ENCODE data around the gene MROH9. TPM values are rescaled to one million over a fixed set of nuclear protein-coding genes. Genes with fewer than 3 reads are reported as not detected.

MROH9 gene
- total RNA-seq, 4 donors from 2014 or later, result 3.9 TPM; not detected in 3

DNA sequence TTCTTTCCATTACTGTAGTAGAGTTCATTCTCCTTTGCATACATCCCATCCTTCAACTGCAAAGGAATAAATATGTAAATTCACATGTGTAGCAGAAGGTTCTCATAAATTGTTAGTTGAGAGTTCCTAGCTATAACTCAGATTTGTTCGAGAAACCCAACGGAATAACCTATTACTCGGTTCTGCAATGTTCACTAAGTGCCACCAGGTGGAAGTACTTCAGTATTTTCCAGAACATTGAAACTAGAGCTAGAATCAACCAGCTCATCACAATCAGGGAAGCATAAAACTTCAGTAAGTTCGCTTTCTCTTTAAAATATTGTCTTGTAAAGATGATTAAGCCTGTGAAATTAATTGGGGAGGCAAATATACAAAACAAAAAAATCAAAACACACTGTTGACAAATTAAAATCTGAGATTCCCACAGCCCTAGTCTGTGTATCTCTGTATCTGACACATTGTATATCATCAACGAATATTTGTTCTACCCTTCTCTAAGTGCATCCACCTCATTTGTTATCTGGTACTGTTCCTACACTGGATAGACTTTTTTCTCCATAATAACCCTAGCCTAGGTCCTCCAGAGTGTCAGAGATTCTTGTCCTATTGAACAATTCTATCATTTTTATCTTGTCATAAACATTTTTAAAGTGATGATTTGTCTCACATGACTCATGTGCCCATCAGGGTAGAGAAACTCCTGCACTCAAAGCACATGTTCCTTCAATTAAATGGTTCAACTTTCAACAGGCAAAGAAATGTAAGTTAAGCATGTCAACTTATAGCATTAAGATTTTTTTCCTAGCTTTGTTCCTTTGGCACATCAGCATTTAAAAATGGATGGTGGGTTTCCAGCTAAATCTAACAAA, 31.9 kb downstream of the MROH9 start:
- 24 to 26% methylated on average over 5 of the region's 5 CpGs for WGBS, 2 donors
- Histone ChIP-seq H3K36me3 (no peaks in the 10 kb centered on the region), H3K27ac (no peak overlapping the region), H3K4me1 (peaks cover 0 to 4% (median 0%) of the 10 kb centered on the region in 4 donors), H3K9me3 (no peaks in the 10 kb centered on the region), H3K27me3 (no peaks in the 10 kb centered on the region), H3K4me3 (no peak overlapping the region)
- TF ChIP-seq, protein P1, sequence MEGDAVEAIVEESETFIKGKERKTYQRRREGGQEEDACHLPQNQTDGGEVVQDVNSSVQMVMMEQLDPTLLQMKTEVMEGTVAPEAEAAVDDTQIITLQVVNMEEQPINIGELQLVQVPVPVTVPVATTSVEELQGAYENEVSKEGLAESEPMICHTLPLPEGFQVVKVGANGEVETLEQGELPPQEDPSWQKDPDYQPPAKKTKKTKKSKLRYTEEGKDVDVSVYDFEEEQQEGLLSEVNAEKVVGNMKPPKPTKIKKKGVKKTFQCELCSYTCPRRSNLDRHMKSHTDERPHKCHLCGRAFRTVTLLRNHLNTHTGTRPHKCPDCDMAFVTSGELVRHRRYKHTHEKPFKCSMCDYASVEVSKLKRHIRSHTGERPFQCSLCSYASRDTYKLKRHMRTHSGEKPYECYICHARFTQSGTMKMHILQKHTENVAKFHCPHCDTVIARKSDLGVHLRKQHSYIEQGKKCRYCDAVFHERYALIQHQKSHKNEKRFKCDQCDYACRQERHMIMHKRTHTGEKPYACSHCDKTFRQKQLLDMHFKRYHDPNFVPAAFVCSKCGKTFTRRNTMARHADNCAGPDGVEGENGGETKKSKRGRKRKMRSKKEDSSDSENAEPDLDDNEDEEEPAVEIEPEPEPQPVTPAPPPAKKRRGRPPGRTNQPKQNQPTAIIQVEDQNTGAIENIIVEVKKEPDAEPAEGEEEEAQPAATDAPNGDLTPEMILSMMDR (IDR thresholded peaks at IDR 0.05), result peak; percentile 37 to 68 (median 57)
- TF ChIP-seq POLR2A (IDR thresholded peaks at IDR 0.05) (no peak), EP300 (IDR thresholded peaks at IDR 0.05) (no peak)
- DNase-seq (ENCODE audit: low spot score in 2 of 2), result peak in 1 of 2 donors; percentile 24

DNA sequence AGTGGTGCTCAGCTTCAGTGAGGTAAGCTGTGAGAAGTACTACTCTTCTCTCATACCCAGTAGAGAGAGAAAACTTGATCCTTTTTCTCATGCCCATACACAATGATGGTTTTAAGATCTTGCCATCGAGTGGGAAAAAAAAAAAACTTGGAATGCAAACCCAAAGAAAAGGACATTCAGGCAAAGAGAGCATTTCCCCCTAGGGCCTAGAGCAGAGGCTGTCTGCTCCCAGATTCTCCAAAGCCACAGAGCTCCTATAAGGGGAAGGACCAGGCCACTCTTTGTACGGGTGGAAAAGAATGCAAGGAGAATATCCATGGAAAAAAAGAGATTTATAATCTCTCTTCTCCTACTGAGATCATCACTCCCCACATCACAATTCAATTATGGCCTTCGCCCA, 34.9 kb downstream of the MROH9 start:
- TF ChIP-seq, protein P1 (IDR thresholded peaks at IDR 0.05), result no peak
- no peak for TF ChIP-seq EP300 (IDR thresholded peaks at IDR 0.05)
- no peak for TF ChIP-seq POLR2A (IDR thresholded peaks at IDR 0.05)
- Histone ChIP-seq H3K9me3 (peaks cover 0 to under 1% (median 0%) of the 10 kb centered on the region in 4 donors), H3K27me3 (no peaks in the 10 kb centered on the region), H3K36me3 (no peaks in the 10 kb centered on the region), H3K4me3 (no peak overlapping the region), H3K4me1 (peaks cover 0 to 4% (median 0%) of the 10 kb centered on the region in 4 donors), H3K27ac (no peak overlapping the region)
- DNase-seq (ENCODE audit: low spot score in 2 of 2), result no peak
- WGBS, 2 donors, result 46 to 50% methylated on average over 3 of the region's 3 CpGs

DNA sequence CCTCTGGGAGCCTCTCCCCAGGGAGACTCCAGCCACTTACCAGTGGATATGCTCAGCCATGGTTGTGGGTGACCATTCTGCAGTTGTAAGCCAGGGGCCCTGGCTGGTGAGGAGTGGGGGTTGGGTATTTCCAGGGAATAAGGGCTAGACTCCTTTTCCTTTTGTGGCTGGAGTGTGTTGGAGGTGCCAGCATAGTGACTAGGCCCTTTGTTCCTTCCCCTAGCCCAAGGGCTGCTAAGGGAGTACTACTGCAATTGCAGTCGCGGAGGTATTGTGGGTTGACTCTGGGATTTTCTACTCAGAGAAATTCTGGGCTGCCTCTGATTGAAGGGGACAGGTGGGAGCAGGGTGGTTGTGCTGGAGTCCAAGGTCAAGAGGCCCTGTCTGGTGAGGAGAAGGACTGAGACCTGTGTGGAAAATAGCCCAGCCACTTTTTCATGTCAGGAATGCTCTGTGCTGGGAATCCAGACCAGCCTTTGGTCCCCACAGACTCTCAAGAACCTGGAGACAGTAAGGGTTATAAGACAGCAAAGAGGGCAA, 43.1 kb downstream of the MROH9 start:
- Histone ChIP-seq H3K27me3 (no peaks in the 10 kb centered on the region), H3K36me3 (no peaks in the 10 kb centered on the region), H3K4me1 (no peaks in the 10 kb centered on the region), H3K27ac (no peak overlapping the region), H3K9me3 (peaks cover 0 to 15% (median 0%) of the 10 kb centered on the region in 4 donors), H3K4me3 (no peak overlapping the region)
- no peak for DNase-seq (ENCODE audit: low spot score in 2 of 2)
- 50 to 53% methylated on average over 2 of the region's 2 CpGs for WGBS, 2 donors
- TF ChIP-seq, protein P1 (IDR thresholded peaks at IDR 0.05), result no peak
- no peak for TF ChIP-seq EP300 (IDR thresholded peaks at IDR 0.05)
- no peak for TF ChIP-seq POLR2A (IDR thresholded peaks at IDR 0.05)

DNA sequence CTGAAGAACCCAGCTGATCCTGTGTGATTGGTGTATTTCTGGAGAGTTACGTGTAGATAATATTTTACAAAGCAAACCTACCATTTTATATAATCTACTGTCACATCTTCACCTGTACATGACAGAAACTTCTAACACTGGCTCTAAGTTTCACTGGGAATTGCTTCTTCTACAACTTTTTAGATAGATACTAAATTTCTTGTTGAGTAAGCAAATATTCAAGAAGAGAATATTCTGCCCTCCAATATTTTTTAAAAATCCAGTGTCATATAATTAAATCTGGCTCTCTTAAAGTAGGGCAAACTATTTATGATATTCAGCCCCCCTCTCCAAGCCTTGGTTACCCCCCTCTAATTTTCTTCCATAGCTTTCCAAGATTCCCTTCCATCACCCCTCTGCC, 50.1 kb downstream of the MROH9 start:
- Histone ChIP-seq H3K27me3 (no peaks in the 10 kb centered on the region), H3K36me3 (no peaks in the 10 kb centered on the region), H3K9me3 (no peaks in the 10 kb centered on the region), H3K27ac (no peak overlapping the region), H3K4me1 (no peaks in the 10 kb centered on the region), H3K4me3 (no peak overlapping the region)
- DNase-seq (ENCODE audit: low spot score in 2 of 2), result no peak
- WGBS, 2 donors, result 83 to 85% methylated on average over 1 of the region's 1 CpG
- no peak for TF ChIP-seq POLR2A (IDR thresholded peaks at IDR 0.05)
- TF ChIP-seq, protein P1 (IDR thresholded peaks at IDR 0.05), result no peak
- TF ChIP-seq EP300 (IDR thresholded peaks at IDR 0.05), result no peak

DNA sequence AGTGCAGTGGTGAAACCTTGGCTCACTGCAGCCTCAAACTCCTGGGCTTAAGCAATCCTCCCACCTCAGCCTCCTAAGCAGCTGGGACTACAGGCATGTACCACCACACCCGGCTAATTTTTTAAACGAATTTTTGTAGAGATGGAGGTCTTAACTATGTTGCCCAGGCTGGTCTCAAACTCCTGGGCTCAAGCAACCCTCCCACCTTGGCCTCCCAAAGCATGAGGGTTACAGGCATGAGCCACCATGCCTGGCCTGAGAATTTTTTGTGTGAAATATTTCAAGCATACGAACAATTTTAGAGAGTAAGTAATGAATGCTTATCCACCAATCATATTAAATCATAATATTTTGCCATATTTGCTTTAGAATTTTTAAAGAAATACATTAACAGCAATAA, 51.6 kb downstream of the MROH9 start:
- WGBS, 2 donors, result 82 to 86% methylated on average over 3 of the region's 3 CpGs
- no peak for DNase-seq (ENCODE audit: low spot score in 2 of 2)
- TF ChIP-seq, protein P1 (IDR thresholded peaks at IDR 0.05), result no peak
- TF ChIP-seq POLR2A (IDR thresholded peaks at IDR 0.05), result no peak

More for the DNA sequence above, 51.6 kb downstream of the MROH9 start:
- no peak overlapping the region for H3K4me3 ChIP-seq
- H3K4me1 ChIP-seq, result no peaks in the 10 kb centered on the region
- no peaks in the 10 kb centered on the region for H3K36me3 ChIP-seq
- H3K27ac ChIP-seq, result no peak overlapping the region
- no peaks in the 10 kb centered on the region for H3K9me3 ChIP-seq
- no peaks in the 10 kb centered on the region for H3K27me3 ChIP-seq

Data from tibial nerve (tissue), 4 donors.